ENCODE results near the gene STX1A.

DNA sequence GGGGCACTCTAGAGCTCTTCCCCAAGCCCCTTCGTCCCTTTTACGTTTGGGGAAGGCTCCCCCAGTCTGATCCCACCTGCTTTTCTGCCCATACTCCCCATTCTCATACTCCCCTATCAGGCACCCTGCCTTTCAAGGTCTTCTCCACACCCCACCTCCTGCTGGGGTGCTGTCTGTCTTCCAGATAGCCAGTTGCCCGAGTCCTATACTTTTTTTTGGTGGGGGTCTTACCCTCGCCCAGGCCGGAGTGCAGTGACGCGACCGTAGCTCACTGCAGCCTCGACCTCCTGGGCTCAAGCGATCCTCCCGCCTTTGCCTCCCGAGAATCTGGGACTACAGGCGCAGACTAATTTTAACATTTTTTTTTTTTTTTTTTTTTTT, 19.9 kb upstream of the STX1A start:
- TF ChIP-seq RAD21 (IDR thresholded peaks at IDR 0.05; ENCODE audit: low read length) (no peak), FOS (IDR thresholded peaks at IDR 0.05; ENCODE audit: low read depth, low read length) (no peak), MXI1 (IDR thresholded peaks at IDR 0.05; ENCODE audit: borderline replicate concordance, low read depth, low read length) (no peak), RCOR1 (IDR thresholded peaks at IDR 0.05; ENCODE audit: insufficient replicate concordance, low read length) (no peak), MAZ (IDR thresholded peaks at IDR 0.05; ENCODE audit: borderline replicate concordance, low read depth, low read length) (no peak), SMC3 (IDR thresholded peaks at IDR 0.05; ENCODE audit: low read depth, low read length) (no peak), CEBPB (IDR thresholded peaks at IDR 0.05; ENCODE audit: low read depth, low read length) (no peak)
- TF ChIP-seq, protein P1, sequence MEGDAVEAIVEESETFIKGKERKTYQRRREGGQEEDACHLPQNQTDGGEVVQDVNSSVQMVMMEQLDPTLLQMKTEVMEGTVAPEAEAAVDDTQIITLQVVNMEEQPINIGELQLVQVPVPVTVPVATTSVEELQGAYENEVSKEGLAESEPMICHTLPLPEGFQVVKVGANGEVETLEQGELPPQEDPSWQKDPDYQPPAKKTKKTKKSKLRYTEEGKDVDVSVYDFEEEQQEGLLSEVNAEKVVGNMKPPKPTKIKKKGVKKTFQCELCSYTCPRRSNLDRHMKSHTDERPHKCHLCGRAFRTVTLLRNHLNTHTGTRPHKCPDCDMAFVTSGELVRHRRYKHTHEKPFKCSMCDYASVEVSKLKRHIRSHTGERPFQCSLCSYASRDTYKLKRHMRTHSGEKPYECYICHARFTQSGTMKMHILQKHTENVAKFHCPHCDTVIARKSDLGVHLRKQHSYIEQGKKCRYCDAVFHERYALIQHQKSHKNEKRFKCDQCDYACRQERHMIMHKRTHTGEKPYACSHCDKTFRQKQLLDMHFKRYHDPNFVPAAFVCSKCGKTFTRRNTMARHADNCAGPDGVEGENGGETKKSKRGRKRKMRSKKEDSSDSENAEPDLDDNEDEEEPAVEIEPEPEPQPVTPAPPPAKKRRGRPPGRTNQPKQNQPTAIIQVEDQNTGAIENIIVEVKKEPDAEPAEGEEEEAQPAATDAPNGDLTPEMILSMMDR (conservative IDR thresholded peaks at IDR 0.05; ENCODE audit: low read depth, low read length) = no peak
- TF ChIP-seq, protein P2, sequence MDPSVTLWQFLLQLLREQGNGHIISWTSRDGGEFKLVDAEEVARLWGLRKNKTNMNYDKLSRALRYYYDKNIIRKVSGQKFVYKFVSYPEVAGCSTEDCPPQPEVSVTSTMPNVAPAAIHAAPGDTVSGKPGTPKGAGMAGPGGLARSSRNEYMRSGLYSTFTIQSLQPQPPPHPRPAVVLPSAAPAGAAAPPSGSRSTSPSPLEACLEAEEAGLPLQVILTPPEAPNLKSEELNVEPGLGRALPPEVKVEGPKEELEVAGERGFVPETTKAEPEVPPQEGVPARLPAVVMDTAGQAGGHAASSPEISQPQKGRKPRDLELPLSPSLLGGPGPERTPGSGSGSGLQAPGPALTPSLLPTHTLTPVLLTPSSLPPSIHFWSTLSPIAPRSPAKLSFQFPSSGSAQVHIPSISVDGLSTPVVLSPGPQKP (IDR thresholded peaks at IDR 0.05; ENCODE audit: borderline replicate concordance, low read depth, low read length) = no peak
